ENCODE data around the gene TTI1.

DNA sequence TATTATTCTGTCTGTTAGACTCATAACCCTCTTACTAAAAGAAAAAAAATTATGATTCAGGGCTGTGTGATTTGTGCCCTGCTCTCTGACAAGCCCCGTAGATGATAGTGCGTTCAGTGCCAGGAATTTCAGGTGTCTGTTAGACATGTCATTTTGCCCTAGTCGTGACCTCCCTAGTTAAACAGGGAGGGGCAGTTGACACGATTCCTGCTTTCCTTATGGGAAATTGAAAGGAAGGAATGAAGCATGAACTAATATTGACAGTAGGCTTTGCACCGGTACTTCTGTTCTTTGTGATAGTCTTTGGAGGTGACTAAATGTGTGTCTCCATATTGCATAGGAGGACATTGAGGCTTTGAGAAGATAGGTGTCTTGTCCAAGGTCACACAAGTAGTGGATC, 26.6 kb upstream of the TTI1 start:
- no peak for TF ChIP-seq EZH2 (IDR thresholded peaks at IDR 0.05; ENCODE audit: insufficient read depth, low read length)
- TF ChIP-seq, protein P1, sequence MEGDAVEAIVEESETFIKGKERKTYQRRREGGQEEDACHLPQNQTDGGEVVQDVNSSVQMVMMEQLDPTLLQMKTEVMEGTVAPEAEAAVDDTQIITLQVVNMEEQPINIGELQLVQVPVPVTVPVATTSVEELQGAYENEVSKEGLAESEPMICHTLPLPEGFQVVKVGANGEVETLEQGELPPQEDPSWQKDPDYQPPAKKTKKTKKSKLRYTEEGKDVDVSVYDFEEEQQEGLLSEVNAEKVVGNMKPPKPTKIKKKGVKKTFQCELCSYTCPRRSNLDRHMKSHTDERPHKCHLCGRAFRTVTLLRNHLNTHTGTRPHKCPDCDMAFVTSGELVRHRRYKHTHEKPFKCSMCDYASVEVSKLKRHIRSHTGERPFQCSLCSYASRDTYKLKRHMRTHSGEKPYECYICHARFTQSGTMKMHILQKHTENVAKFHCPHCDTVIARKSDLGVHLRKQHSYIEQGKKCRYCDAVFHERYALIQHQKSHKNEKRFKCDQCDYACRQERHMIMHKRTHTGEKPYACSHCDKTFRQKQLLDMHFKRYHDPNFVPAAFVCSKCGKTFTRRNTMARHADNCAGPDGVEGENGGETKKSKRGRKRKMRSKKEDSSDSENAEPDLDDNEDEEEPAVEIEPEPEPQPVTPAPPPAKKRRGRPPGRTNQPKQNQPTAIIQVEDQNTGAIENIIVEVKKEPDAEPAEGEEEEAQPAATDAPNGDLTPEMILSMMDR (IDR thresholded peaks at IDR 0.05; ENCODE audit: insufficient read depth, low read depth, low read length), result no peak
